Measurements from ENCODE around the gene IL22RA1. TPM values are rescaled to one million over a fixed set of nuclear protein-coding genes. Genes with fewer than 3 reads are reported as not detected.

IL22RA1 gene
- total RNA-seq (under 1 TPM; 0.26 to 0.37 TPM), polyA plus RNA-seq (ENCODE audit: insufficient read length in 6 of 6) (under 1 TPM; 0.32 to 0.73 (median 0.51) TPM)
- long read RNA-seq, donor 1, partial matches to known transcripts, result 0 of 1 reads
- long read RNA-seq, donor 1, other reads (novel, unspliced or antisense), result 0 of 1 reads
- long read RNA-seq, donor 2, partial matches to known transcripts, result 0 of 1 reads
- long read RNA-seq, donor 2, other reads (novel, unspliced or antisense), result 0 of 1 reads
- long read RNA-seq, donor 3, result 0 reads
- long read RNA-seq, donor 4, result 0 reads
- long read RNA-seq, donor 5, result 0 reads
- long read RNA-seq, donor 6, result 0 reads
- long read RNA-seq, donor 7, result 0 reads
- long read RNA-seq, donor 8, result 0 reads
- long read RNA-seq, donor 9, result 0 reads
- long read RNA-seq, donor 10, result 0 reads
- long read RNA-seq, donor 11, result 0 reads
- long read RNA-seq, donor 12, result 0 reads

- no peak within 1 kb of the TSS for H3K27ac ChIP-seq
- TF ChIP-seq CTCF (IDR thresholded peaks at IDR 0.05), result no peak
- H3K36me3 ChIP-seq, result no peaks in the 10 kb centered on the region
- DNase-seq, result no peak
- H3K4me3 ChIP-seq, result peak within 1 kb of the TSS; percentile 2 to 31
- intact Hi-C loops (cut with DNase I), result no loop called here
- H3K27me3 ChIP-seq, result peaks cover 0 to 10% of the 10 kb centered on the region in 2 donors
- peak; percentile 83 for ATAC-seq
- no peaks in the 10 kb centered on the region for H3K4me1 ChIP-seq
- no peaks in the 10 kb centered on the region for H3K9me3 ChIP-seq
These were observed at the start of gene IL22RA1 for GRCh38 chr1:24142546-24143534. IL22RA1 (minus strand) TSS chr1:24143140; CDS start chr1:24143082, 58 bp downstream.

GRCh38 chr1:24191860-24192259, 48.9 kb upstream of the IL22RA1 start:
- ATAC-seq (peak; percentile 57), DNase-seq (no peak)
- Histone ChIP-seq H3K9me3 (no peaks in the 10 kb centered on the region), H3K4me3 (no peak overlapping the region), H3K36me3 (no peaks in the 10 kb centered on the region), H3K27me3 (peaks cover 0 to 25% of the 10 kb centered on the region in 2 donors), H3K27ac (peak overlapping the region in 1 of 2 donors; percentile 60), H3K4me1 (peaks cover 0 to 75% of the 10 kb centered on the region in 2 donors)
- TF ChIP-seq CTCF (IDR thresholded peaks at IDR 0.05), result no peak
- intact Hi-C loops (cut with DNase I), result no loop called here

GRCh38 chr1:24190983-24191461, 48.1 kb upstream of the IL22RA1 start:
- DNase-seq (no peak), ATAC-seq (no peak)
- Histone ChIP-seq H3K27me3 (peaks cover 0 to 33% of the 10 kb centered on the region in 2 donors), H3K27ac (peak overlapping the region in 1 of 2 donors; percentile 60), H3K4me1 (peaks cover 0 to 74% of the 10 kb centered on the region in 2 donors), H3K4me3 (no peak overlapping the region), H3K36me3 (no peaks in the 10 kb centered on the region), H3K9me3 (no peaks in the 10 kb centered on the region)
- intact Hi-C loops (cut with DNase I), result no loop called here
- no peak for TF ChIP-seq CTCF (IDR thresholded peaks at IDR 0.05)

- Histone ChIP-seq H3K27me3 (peaks cover 0 to 43% of the 10 kb centered on the region in 2 donors), H3K36me3 (no peaks in the 10 kb centered on the region), H3K27ac (peak overlapping the region in 1 of 2 donors; percentile 60), H3K4me1 (peaks cover 0 to 64% of the 10 kb centered on the region in 2 donors), H3K4me3 (no peak overlapping the region), H3K9me3 (no peaks in the 10 kb centered on the region)
- no peak for TF ChIP-seq CTCF (IDR thresholded peaks at IDR 0.05)
- intact Hi-C loops (cut with DNase I), result no loop called here
- ATAC-seq (no peak), DNase-seq (peak in 1 of 4 donors; percentile 56)
These were observed 46.6 kb upstream of the IL22RA1 start for GRCh38 chr1:24189528-24189927.

Measured in left lung (tissue), 14 donors.